ENCODE data around the gene PDE7B.

PDE7B gene

DNA sequence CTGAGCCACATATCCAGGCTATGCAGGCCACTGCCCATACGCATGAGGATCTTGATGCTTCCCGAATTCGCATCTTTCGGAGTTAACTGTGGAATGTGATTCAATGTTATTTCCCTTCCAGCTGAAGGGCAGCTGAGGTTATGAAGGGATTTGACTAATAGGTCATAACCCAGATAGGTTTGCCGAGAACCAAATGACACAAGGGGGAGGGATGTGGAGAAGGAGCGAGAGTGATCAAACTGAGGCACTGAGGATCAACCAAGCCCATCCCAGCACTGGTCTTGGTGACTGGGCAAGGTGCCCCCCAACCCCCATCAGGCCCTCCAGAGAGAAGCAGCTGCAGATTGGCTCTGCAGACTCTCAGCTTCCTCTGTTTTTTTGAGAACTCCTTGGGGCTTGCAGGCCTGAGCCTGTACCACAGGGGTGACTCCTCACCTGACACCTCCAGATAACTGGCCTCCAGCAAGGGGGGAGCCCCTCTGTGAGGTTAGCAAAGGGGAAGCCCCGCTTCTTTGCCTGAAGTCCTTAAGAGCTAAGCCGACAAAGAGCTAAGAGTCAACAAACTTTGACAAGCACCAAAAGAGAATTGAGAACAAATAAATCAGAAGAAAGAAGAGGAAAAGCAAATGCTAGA is 185.9 kb downstream of the PDE7B start:
- TF ChIP-seq SIN3A (IDR thresholded peaks at IDR 0.05; ENCODE audit: borderline replicate concordance, insufficient read depth, low read length), result no peak
- TF ChIP-seq FOXP2 (optimal IDR thresholded peaks at IDR 0.05; ENCODE audit: borderline replicate concordance, extremely low read depth, extremely low read length, insufficient read depth), result no peak
- no peak for TF ChIP-seq TAF1 (IDR thresholded peaks at IDR 0.05; ENCODE audit: borderline replicate concordance, insufficient read depth, low read length)
- TF ChIP-seq POLR2AphosphoS5 (IDR thresholded peaks at IDR 0.05; ENCODE audit: low read depth, low read length), result no peak

DNA sequence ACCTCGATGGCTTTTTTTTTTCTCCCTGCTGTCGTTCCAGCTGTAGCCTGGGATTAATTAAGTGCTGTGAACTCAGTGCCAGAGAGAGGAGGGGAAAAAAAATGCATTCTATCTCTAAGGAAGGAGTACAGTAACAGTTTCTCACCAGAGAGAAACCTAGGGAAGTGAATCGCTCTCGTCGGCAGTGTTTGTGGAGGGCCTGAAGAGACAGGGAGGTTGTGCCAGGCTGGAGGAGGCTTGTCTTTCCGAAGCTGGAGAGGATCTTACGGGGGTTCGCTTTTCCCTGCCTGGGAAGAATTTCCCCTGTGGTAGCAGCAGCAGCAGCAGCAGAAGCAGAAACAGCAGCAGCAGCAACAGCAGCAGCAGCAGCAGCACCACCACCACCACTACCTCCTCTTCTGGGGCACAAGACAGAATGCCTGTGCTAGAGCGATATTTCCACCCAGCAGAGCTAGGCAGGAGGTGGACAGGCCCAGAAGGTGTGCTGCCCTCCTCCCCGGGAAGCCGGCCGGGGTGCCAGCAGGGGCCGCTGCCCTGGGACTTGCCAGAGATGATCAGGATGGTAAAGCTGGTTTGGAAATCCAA is 186.5 kb downstream of the PDE7B start:
- TF ChIP-seq SIN3A (IDR thresholded peaks at IDR 0.05; ENCODE audit: borderline replicate concordance, insufficient read depth, low read length), result 0 out of 2 replicates have a peak, but pooled peaks have one; percentile 61
- no peak for TF ChIP-seq POLR2AphosphoS5 (IDR thresholded peaks at IDR 0.05; ENCODE audit: low read depth, low read length)
- no peak for TF ChIP-seq REST (IDR thresholded peaks at IDR 0.05; ENCODE audit: insufficient read depth in 1 of 2, low read depth in 2 of 2, low read length in 2 of 2)
- no peak for TF ChIP-seq TAF1 (IDR thresholded peaks at IDR 0.05; ENCODE audit: borderline replicate concordance, insufficient read depth, low read length)

DNA sequence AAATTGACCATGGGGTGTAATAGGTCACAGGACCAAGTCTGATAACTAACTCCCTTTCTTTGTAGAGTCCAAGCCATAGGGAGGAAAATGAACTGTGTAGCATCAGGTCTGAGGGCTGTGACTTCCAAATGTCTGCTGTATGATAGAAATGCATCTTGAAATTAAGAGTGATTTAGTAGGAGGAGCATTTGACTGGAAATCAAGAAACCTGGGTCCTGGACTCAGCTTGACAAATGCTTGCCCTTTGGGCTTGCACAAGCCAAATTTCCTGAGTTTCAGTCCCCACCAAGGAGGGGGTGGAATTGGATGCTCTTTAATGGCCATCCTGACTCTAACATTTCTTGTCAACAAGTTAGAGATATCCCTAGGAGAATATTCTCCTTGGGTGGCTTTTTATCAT is 187.0 kb downstream of the PDE7B start:
- TF ChIP-seq FOXP2 (optimal IDR thresholded peaks at IDR 0.05; ENCODE audit: borderline replicate concordance, extremely low read depth, extremely low read length, insufficient read depth), result no peak

DNA sequence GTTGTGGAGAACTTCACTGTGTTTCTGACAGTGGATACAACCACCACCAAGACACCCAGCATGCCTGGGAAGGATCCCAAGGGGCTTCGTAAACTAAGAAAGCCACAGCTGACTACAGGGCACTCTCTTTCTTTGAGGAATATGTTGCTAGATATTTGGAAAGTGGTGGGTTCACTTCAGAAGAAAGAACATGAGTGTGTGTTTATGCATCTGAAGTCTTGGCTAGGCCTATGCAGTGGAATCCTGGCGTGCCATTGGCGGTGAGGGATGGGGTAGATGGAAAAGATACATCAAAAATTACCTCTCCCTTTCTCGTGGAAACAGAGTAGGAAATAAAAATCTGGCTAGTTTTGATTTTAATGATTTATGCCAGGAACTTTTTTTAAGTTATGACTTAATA is 187.7 kb downstream of the PDE7B start:
- no peak for TF ChIP-seq REST (IDR thresholded peaks at IDR 0.05; ENCODE audit: insufficient read depth in 1 of 2, low read depth in 2 of 2, low read length in 2 of 2)
- no peak for TF ChIP-seq POLR2AphosphoS5 (IDR thresholded peaks at IDR 0.05; ENCODE audit: low read depth, low read length)
- no peak for TF ChIP-seq TAF1 (IDR thresholded peaks at IDR 0.05; ENCODE audit: borderline replicate concordance, insufficient read depth, low read length)
- no peak for TF ChIP-seq SIN3A (IDR thresholded peaks at IDR 0.05; ENCODE audit: borderline replicate concordance, insufficient read depth, low read length)
- TF ChIP-seq FOXP2 (optimal IDR thresholded peaks at IDR 0.05; ENCODE audit: borderline replicate concordance, extremely low read depth, extremely low read length, insufficient read depth), result no peak

DNA sequence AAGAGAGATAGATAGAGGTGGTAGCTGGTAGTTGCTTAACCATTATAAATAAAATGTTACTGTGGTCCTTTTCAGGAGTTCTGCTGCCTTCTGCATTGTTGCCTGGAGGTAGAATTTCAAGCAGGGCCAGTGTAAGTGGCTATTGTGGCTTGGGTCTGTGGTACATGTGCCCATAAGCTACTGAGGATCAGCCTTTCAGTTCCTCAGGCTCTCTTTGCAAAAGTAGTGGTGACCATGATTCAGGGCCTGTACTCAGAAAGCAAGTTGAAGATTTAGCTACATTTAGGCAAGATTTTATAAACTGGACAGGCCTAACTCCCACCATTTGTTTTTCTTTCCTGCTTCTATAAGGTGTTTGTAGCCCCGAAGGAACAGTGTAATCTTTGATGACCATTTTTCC is 199.0 kb downstream of the PDE7B start:
- no peak for TF ChIP-seq SIN3A (IDR thresholded peaks at IDR 0.05; ENCODE audit: borderline replicate concordance, insufficient read depth, low read length)

DNA sequence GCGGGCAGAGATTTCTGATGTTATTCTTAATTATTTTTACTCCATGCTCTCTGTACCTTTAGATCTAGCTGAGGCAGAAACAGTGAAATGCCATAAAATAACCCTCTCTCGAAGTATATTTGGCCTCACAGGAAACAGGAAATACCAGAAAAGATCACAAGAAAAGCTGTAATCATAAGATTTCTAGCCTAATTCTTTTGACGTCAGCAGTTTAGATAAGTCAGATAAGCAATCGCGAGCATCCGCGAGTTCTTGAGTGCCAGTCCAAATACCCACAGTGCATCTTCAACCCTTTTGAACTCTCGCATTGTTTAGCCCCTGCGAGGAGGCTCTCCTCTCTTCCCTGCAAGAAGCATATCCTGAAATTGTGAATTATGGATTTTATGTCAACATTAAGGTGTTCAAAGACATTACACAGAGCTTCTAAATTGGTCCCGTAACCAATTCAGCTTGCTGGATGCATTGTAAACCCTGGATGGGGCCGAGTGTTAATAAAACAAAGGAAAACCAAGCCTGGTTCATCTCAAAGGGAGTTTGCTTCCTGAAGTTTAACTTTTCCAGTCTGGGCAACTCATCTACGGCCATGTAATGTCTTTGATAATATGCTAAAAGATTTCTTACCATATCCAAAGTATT is 199.8 kb downstream of the PDE7B start:
- peak; percentile 29; the same call in 1 of the 2 replicates for TF ChIP-seq TAF1 (IDR thresholded peaks at IDR 0.05; ENCODE audit: borderline replicate concordance, insufficient read depth, low read length)
- no peak for TF ChIP-seq FOXP2 (optimal IDR thresholded peaks at IDR 0.05; ENCODE audit: borderline replicate concordance, extremely low read depth, extremely low read length, insufficient read depth)
- 0 out of 2 replicates have a peak, but pooled peaks have one; percentile 36 for TF ChIP-seq SIN3A (IDR thresholded peaks at IDR 0.05; ENCODE audit: borderline replicate concordance, insufficient read depth, low read length)
- no peak for TF ChIP-seq POLR2AphosphoS5 (IDR thresholded peaks at IDR 0.05; ENCODE audit: low read depth, low read length)
- TF ChIP-seq REST (IDR thresholded peaks at IDR 0.05; ENCODE audit: insufficient read depth in 1 of 2, low read depth in 2 of 2, low read length in 2 of 2), result no peak

Data from PFSK-1 (cell line).